Inferior parietal cortex (tissue), 1 donor: Measurements from ENCODE around the gene UBE2J1.
"Not testable (repeated sequence)": the region's sequence is repeated elsewhere in the genome, so short reads cannot be mapped to it uniquely, and the experiment has no call there.

Source experiments
- DNase-seq: peaks from one replicate; pipeline ENCODE4 v3.0.0-alpha.2; 2016; ENCODE audit errors: extremely low spot score

The UBE2J1 gene

GRCh38 chr6:89321131-89321970, 31.2 kb downstream of the UBE2J1 start:
- DNase-seq, result peak; percentile 25

GRCh38 chr6:89320012-89320559, 32.4 kb downstream of the UBE2J1 start:
- DNase-seq, result no peak

GRCh38 chr6:89317067-89317466, 35.5 kb downstream of the UBE2J1 start:
- no peak for DNase-seq

- DNase-seq, result no peak
These were observed 37.2 kb downstream of the UBE2J1 start, which contains the start of gene GABRR2 for GRCh38 chr6:89315249-89315885. TSS of gene GABRR2 (minus strand) at chr6:89315299. CDS start at chr6:89315165, 134 bp downstream.

- no peak for DNase-seq
These were observed 37.8 kb downstream of the UBE2J1 start for GRCh38 chr6:89314692-89315091.

GRCh38 chr6:89313006-89313405, 39.5 kb downstream of the UBE2J1 start:
- DNase-seq, result peak; percentile 53

GRCh38 chr6:89311853-89312531, 40.5 kb downstream of the UBE2J1 start:
- DNase-seq, result peak; percentile 49

- DNase-seq, result no peak
These were observed 41.0 kb downstream of the UBE2J1 start for GRCh38 chr6:89311530-89311852.

- DNase-seq, result no peak
These were observed 41.6 kb downstream of the UBE2J1 start for GRCh38 chr6:89310929-89311328.

- DNase-seq, result no peak
These were observed 43.8 kb downstream of the UBE2J1 start for GRCh38 chr6:89308525-89309395.

- DNase-seq, result not testable (repeated sequence)
These were observed 48.0 kb downstream of the UBE2J1 start for GRCh38 chr6:89304517-89304916.

GRCh38 chr6:89302936-89303335, 49.6 kb downstream of the UBE2J1 start:
- DNase-seq, result no peak

- no peak for DNase-seq
These were observed 50.2 kb downstream of the UBE2J1 start for GRCh38 chr6:89302195-89302770.

GRCh38 chr6:89301586-89302194, 50.8 kb downstream of the UBE2J1 start:
- DNase-seq, result no peak

GRCh38 chr6:89299466-89299850, 53.1 kb downstream of the UBE2J1 start:
- DNase-seq, result no peak

GRCh38 chr6:89298680-89299465, 53.6 kb downstream of the UBE2J1 start:
- DNase-seq, result no peak

- peak; percentile 22 for DNase-seq
These were observed 54.7 kb downstream of the UBE2J1 start for GRCh38 chr6:89297695-89298351.

- DNase-seq, result no peak
These were observed 56.5 kb downstream of the UBE2J1 start for GRCh38 chr6:89295981-89296380.

GRCh38 chr6:89295116-89295515, 57.4 kb downstream of the UBE2J1 start:
- DNase-seq, result not testable (repeated sequence)
